Endodermal cell (in vitro differentiated cells): ENCODE results near the gene MRM1. TPM values are rescaled to one million over a fixed set of nuclear protein-coding genes. Genes with fewer than 3 reads are reported as not detected.

ENCODE experiments used
- DNase-seq: peaks from one replicate; pipeline ENCODE4 v3.0.0-alpha.2; 2017
- H3K27ac ChIP-seq: 2 replicates; pipeline ENCODE4 v1.5.1; 2013; ENCODE audit warnings: mild to moderate bottlenecking, low read depth, low read length, moderate library complexity
- H3K27me3 ChIP-seq: 2 replicates; pipeline ENCODE4 v1.6.1; 2013; ENCODE audit warnings: mild to moderate bottlenecking, low read length, moderate library complexity; ENCODE audit not compliant: insufficient read depth, control insufficient read depth, poor library complexity, severe bottlenecking
- H3K36me3 ChIP-seq: 2 replicates; pipeline ENCODE4 v1.7.0; 2013; ENCODE audit warnings: mild to moderate bottlenecking, low read length, moderate library complexity; ENCODE audit not compliant: control insufficient read depth, insufficient read depth
- H3K4me1 ChIP-seq: one replicate; pipeline ENCODE4 v1.7.0; 2013; ENCODE audit warnings: low read length; ENCODE audit not compliant: control insufficient read depth, insufficient read depth
- H3K4me3 ChIP-seq: 2 replicates; pipeline ENCODE4 v1.5.1; 2013; ENCODE audit warnings: mild to moderate bottlenecking, low read length, moderate library complexity
- H3K9ac ChIP-seq: 2 replicates; pipeline ENCODE4 v1.6.1; 2013; ENCODE audit warnings: mild to moderate bottlenecking, low read length, moderate library complexity; ENCODE audit not compliant: poor library complexity, severe bottlenecking; ENCODE audit errors: extremely low read depth
- H3K9me3 ChIP-seq: 2 replicates; pipeline ENCODE4 v1.6.1; 2013; ENCODE audit warnings: mild to moderate bottlenecking, low read length, moderate library complexity; ENCODE audit not compliant: control insufficient read depth
- H3K27ac Mint-ChIP-seq: 2 replicates; pipeline ENCODE4 v1.8.0; 2020; ENCODE audit warnings: mixed read lengths
- H3K27me3 Mint-ChIP-seq: 2 replicates; pipeline ENCODE4 v1.8.0; 2021; ENCODE audit warnings: mild to moderate bottlenecking, mixed read lengths; ENCODE audit not compliant: insufficient read depth
- H3K36me3 Mint-ChIP-seq: 2 replicates; pipeline ENCODE4 v1.8.0; 2020; ENCODE audit warnings: low read depth, mixed read lengths
- H3K4me1 Mint-ChIP-seq: 2 replicates; pipeline ENCODE4 v1.8.0; 2020; ENCODE audit warnings: mixed read lengths
- H3K4me3 Mint-ChIP-seq: 2 replicates; pipeline ENCODE4 v1.8.0; 2020; ENCODE audit warnings: mild to moderate bottlenecking, moderate library complexity, mixed read lengths
- H3K9me3 Mint-ChIP-seq: 2 replicates; pipeline ENCODE4 v1.8.0; 2020; ENCODE audit warnings: mild to moderate bottlenecking, mixed read lengths
- CTCF ChIP-seq: fragments of 200-600 bp; sonication (generic); conservative IDR thresholded peaks from 2 replicates; pipeline ENCODE4 v1.5.0; 2021; ENCODE audit warnings: antibody characterized with exemption, mild to moderate bottlenecking
- WGBS, 2 experiments: methylation state at CpG; one replicate each; pipeline versions ENCODE4 v1.1.5 to v1.1.7; 2013; ENCODE audit warnings: missing lambda C conversion rate in 2 of 2, mixed read lengths in 1 of 2; ENCODE audit not compliant: insufficient coverage in 1 of 2, insufficient read length in 1 of 2; 5-methylcytosine and 5-hydroxymethylcytosine counted together
- total RNA-seq, 2 donors: library from RNA; stranded (reverse); fragmentation: NEBNext Ultra II Directional in 1 of 2; extraction: Animal tissue kit (Norgen Biotek cat#: 25700) in 1 of 2; gene quantifications; 2 replicates in 1 of 2; 3 replicates in 1 of 2; pipeline ENCODE4 v1.2.1, GENCODE V29; 2021

MRM1 gene
- total RNA-seq, 2 donors from 2014 or later, result 10.7 to 11.4 TPM

DNA sequence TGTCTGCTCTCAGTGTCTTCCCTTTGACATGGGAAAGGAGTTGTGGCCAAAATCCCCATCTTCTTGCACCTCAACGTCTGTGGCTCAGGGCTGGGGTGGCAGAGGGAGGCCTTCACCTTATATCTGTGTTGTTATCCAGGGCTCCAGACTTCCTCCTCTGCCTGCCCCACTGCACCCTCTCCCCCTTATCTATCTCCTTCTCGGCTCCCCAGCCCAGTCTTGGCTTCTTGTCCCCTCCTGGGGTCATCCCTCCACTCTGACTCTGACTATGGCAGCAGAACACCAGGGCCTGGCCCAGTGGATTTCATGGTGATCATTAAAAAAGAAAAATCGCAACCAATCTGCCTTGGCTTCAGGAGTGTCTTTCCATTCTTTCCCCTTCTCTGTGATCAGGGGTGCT is 918 bp upstream of the MRM1 start:
- H3K4me3 ChIP-seq, result peak overlapping the region; percentile 93
- 76 to 100% methylated on average over 1 to 3 of the region's 3 CpGs for WGBS, 2 experiments

GRCh38 chr17:36600936-36601302 is 464 bp upstream of the MRM1 start:
- Histone ChIP-seq H3K4me3 (peak overlapping the region; percentile 93), H3K27me3 (no peaks in the 10 kb centered on the region), H3K9me3 (no peaks in the 10 kb centered on the region), H3K27ac (no peak overlapping the region), H3K4me1 (peaks cover 6% of the 10 kb centered on the region), H3K9ac (peak overlapping the region; percentile 78), H3K36me3 (peaks cover 31% of the 10 kb centered on the region)
- Mint-ChIP-seq H3K4me3 (peak overlapping the region; percentile 80), H3K27me3 (no peaks in the 10 kb centered on the region), H3K9me3 (no peaks in the 10 kb centered on the region), H3K4me1 (peaks cover 21% of the 10 kb centered on the region), H3K27ac (peak overlapping the region; percentile 92), H3K36me3 (peaks cover 23% of the 10 kb centered on the region)
- DNase-seq, result no peak
- peak; percentile 19 for TF ChIP-seq CTCF
- WGBS, 2 experiments, result 15 to 28% methylated on average over 6 to 10 of the region's 10 CpGs

More for the DNA sequence above, 918 bp upstream of the MRM1 start:
- no peak for TF ChIP-seq CTCF
- Mint-ChIP-seq H3K27me3 (no peaks in the 10 kb centered on the region), H3K4me1 (peaks cover 21% of the 10 kb centered on the region), H3K9me3 (no peaks in the 10 kb centered on the region), H3K4me3 (peak overlapping the region; percentile 80), H3K36me3 (peaks cover 23% of the 10 kb centered on the region), H3K27ac (peak overlapping the region; percentile 92)
- DNase-seq, result peak; percentile 56
- Histone ChIP-seq H3K9me3 (no peaks in the 10 kb centered on the region), H3K27ac (no peak overlapping the region), H3K4me1 (peaks cover 6% of the 10 kb centered on the region), H3K9ac (peak overlapping the region; percentile 78), H3K27me3 (no peaks in the 10 kb centered on the region), H3K36me3 (peaks cover 36% of the 10 kb centered on the region)

GRCh38 chr17:36602030-36602748 is 806 bp downstream of the MRM1 start:
- Mint-ChIP-seq H3K9me3 (no peaks in the 10 kb centered on the region), H3K27ac (peak overlapping the region; percentile 84), H3K4me1 (peaks cover 21% of the 10 kb centered on the region), H3K36me3 (peaks cover 21% of the 10 kb centered on the region), H3K4me3 (peak overlapping the region; percentile 80), H3K27me3 (no peaks in the 10 kb centered on the region)
- Histone ChIP-seq H3K4me1 (peaks cover 6% of the 10 kb centered on the region), H3K36me3 (peaks cover 20% of the 10 kb centered on the region), H3K27ac (no peak overlapping the region), H3K9ac (peak overlapping the region; percentile 78), H3K27me3 (no peaks in the 10 kb centered on the region), H3K9me3 (no peaks in the 10 kb centered on the region), H3K4me3 (peak overlapping the region; percentile 93)
- no peak for TF ChIP-seq CTCF
- WGBS, 2 experiments, result 1 to 3% methylated on average over 32 to 38 of the region's 38 CpGs
- peak; percentile 77 for DNase-seq
